Measurements from ENCODE around the gene THOC6. TPM values are rescaled to one million over a fixed set of nuclear protein-coding genes. Genes with fewer than 3 reads are reported as not detected.

THOC6 gene
- polyA plus RNA-seq, 1 donor from 2014 or later, result 11.4 TPM

DNA sequence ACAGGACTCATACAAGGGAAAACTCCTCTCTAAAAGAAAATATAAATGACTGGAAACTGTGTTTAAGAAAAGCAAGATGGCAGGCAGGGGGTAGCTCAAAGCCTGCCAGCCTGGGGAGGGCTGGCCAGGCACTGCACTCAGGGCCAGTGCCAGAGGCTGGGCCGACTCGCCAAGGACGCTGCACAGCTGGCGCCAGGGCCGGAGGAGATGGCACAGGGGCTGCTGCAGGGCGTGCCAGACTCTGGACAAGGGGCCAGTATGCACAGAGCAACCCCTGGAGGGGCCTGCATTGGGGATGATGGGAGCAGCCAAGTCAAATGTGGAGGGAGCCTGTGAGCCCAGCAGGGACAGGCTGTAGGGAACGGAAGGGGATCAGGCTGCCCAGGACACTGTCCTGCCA, 47.6 kb upstream of the THOC6 start:
- Histone ChIP-seq H3K36me3 (ENCODE audit: insufficient read depth, low read length) (no peaks in the 10 kb centered on the region), H3K27ac (ENCODE audit: low read length) (no peak overlapping the region), H2AFZ (ENCODE audit: low read depth, low read length) (no peak overlapping the region), H3K4me2 (ENCODE audit: low read length) (no peak overlapping the region), H3K9ac (ENCODE audit: low read length) (no peak overlapping the region), H4K20me1 (ENCODE audit: insufficient read depth) (no peaks in the 10 kb centered on the region), H3K9me3 (ENCODE audit: low read length) (no peaks in the 10 kb centered on the region), H3K4me3 (ENCODE audit: low read length) (no peak overlapping the region), H3K9me2 (ENCODE audit: insufficient read depth, low read length) (no peaks in the 10 kb centered on the region), H3K27me3 (ENCODE audit: insufficient read depth, low read depth, low read length) (no peaks in the 10 kb centered on the region), H3F3A (ENCODE audit: insufficient read depth, low read length, poor library complexity, severe bottlenecking) (no peaks in the 10 kb centered on the region), H3K79me2 (replicated peaks; ENCODE audit: insufficient read depth, low read length) (no peaks in the 10 kb centered on the region)
- TF ChIP-seq RAD21 (conservative IDR thresholded peaks at IDR 0.05) (no peak), POLR2AphosphoS5 (IDR thresholded peaks at IDR 0.05) (no peak), MXI1 (conservative IDR thresholded peaks at IDR 0.05; ENCODE audit: poor library complexity, severe bottlenecking) (no peak), EP300 (conservative IDR thresholded peaks at IDR 0.05; ENCODE audit: poor library complexity, severe bottlenecking) (no peak), TAF1 (IDR thresholded peaks at IDR 0.05; ENCODE audit: low read depth) (no peak), SMC3 (conservative IDR thresholded peaks at IDR 0.05; ENCODE audit: poor library complexity) (no peak), EZH2 (IDR thresholded peaks at IDR 0.05; ENCODE audit: borderline replicate concordance, insufficient read depth, low read length, poor library complexity, severe bottlenecking) (no peak)
- TF ChIP-seq, protein P1, sequence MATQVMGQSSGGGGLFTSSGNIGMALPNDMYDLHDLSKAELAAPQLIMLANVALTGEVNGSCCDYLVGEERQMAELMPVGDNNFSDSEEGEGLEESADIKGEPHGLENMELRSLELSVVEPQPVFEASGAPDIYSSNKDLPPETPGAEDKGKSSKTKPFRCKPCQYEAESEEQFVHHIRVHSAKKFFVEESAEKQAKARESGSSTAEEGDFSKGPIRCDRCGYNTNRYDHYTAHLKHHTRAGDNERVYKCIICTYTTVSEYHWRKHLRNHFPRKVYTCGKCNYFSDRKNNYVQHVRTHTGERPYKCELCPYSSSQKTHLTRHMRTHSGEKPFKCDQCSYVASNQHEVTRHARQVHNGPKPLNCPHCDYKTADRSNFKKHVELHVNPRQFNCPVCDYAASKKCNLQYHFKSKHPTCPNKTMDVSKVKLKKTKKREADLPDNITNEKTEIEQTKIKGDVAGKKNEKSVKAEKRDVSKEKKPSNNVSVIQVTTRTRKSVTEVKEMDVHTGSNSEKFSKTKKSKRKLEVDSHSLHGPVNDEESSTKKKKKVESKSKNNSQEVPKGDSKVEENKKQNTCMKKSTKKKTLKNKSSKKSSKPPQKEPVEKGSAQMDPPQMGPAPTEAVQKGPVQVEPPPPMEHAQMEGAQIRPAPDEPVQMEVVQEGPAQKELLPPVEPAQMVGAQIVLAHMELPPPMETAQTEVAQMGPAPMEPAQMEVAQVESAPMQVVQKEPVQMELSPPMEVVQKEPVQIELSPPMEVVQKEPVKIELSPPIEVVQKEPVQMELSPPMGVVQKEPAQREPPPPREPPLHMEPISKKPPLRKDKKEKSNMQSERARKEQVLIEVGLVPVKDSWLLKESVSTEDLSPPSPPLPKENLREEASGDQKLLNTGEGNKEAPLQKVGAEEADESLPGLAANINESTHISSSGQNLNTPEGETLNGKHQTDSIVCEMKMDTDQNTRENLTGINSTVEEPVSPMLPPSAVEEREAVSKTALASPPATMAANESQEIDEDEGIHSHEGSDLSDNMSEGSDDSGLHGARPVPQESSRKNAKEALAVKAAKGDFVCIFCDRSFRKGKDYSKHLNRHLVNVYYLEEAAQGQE (IDR thresholded peaks at IDR 0.05; ENCODE audit: borderline replicate concordance), result no peak
- TF ChIP-seq, protein P2, sequence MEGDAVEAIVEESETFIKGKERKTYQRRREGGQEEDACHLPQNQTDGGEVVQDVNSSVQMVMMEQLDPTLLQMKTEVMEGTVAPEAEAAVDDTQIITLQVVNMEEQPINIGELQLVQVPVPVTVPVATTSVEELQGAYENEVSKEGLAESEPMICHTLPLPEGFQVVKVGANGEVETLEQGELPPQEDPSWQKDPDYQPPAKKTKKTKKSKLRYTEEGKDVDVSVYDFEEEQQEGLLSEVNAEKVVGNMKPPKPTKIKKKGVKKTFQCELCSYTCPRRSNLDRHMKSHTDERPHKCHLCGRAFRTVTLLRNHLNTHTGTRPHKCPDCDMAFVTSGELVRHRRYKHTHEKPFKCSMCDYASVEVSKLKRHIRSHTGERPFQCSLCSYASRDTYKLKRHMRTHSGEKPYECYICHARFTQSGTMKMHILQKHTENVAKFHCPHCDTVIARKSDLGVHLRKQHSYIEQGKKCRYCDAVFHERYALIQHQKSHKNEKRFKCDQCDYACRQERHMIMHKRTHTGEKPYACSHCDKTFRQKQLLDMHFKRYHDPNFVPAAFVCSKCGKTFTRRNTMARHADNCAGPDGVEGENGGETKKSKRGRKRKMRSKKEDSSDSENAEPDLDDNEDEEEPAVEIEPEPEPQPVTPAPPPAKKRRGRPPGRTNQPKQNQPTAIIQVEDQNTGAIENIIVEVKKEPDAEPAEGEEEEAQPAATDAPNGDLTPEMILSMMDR (IDR thresholded peaks at IDR 0.05; ENCODE audit: poor library complexity, severe bottlenecking), result no peak

DNA sequence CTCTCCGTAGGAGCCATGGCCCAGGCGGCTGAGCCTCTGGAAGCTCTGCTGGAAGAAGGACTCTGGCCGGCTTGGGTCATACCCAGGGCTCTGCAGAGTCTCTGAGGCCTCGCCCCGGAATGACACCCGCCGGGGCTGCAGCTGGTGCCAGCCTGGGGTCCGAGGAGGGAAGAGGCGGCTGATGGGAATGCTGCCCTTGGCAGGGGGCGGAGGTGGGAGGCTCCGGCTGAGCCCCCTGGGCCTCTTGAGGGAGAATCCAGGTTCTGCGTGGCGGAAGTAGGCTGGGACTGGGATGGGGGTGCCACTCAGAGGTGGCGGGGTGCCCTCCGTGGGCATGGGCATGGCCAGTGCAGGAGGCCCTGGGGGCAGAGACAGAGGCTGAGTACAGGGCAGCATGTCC, 47.2 kb upstream of the THOC6 start:
- Histone ChIP-seq H3F3A (ENCODE audit: insufficient read depth, low read length, poor library complexity, severe bottlenecking) (no peaks in the 10 kb centered on the region), H3K27me3 (ENCODE audit: insufficient read depth, low read depth, low read length) (no peaks in the 10 kb centered on the region), H3K4me3 (ENCODE audit: low read length) (no peak overlapping the region), H2AFZ (ENCODE audit: low read depth, low read length) (no peak overlapping the region), H3K9me2 (ENCODE audit: insufficient read depth, low read length) (no peaks in the 10 kb centered on the region), H3K4me2 (ENCODE audit: low read length) (no peak overlapping the region), H3K79me2 (replicated peaks; ENCODE audit: insufficient read depth, low read length) (no peaks in the 10 kb centered on the region), H3K9ac (ENCODE audit: low read length) (no peak overlapping the region), H3K27ac (ENCODE audit: low read length) (no peak overlapping the region), H3K36me3 (ENCODE audit: insufficient read depth, low read length) (no peaks in the 10 kb centered on the region), H4K20me1 (ENCODE audit: insufficient read depth) (no peaks in the 10 kb centered on the region), H3K9me3 (ENCODE audit: low read length) (no peaks in the 10 kb centered on the region)
- TF ChIP-seq, protein P1 (IDR thresholded peaks at IDR 0.05; ENCODE audit: borderline replicate concordance), result no peak
- TF ChIP-seq TAF1 (IDR thresholded peaks at IDR 0.05; ENCODE audit: low read depth) (no peak), MXI1 (conservative IDR thresholded peaks at IDR 0.05; ENCODE audit: poor library complexity, severe bottlenecking) (no peak), EP300 (conservative IDR thresholded peaks at IDR 0.05; ENCODE audit: poor library complexity, severe bottlenecking) (no peak), RAD21 (conservative IDR thresholded peaks at IDR 0.05) (no peak), EZH2 (IDR thresholded peaks at IDR 0.05; ENCODE audit: borderline replicate concordance, insufficient read depth, low read length, poor library complexity, severe bottlenecking) (no peak), POLR2AphosphoS5 (IDR thresholded peaks at IDR 0.05) (no peak)
- TF ChIP-seq, protein P2 (IDR thresholded peaks at IDR 0.05; ENCODE audit: poor library complexity, severe bottlenecking), result no peak
